CD14-positive monocyte (primary cell): ENCODE data around the gene INIP. TPM values are rescaled to one million over a fixed set of nuclear protein-coding genes. Genes with fewer than 3 reads are reported as not detected.

Experiments used
- DNase-seq, 3 donors: peaks; one replicate each; pipeline ENCODE4 v3.0.0-alpha.2; 2011 to 2022
- H2AFZ ChIP-seq: 2 replicates; pipeline ENCODE4 v1.6.0; 2012; ENCODE audit warnings: mild to moderate bottlenecking, low read depth, low read length, inconsistent platforms; ENCODE audit not compliant: insufficient read depth, poor library complexity, severe bottlenecking
- H3K27ac ChIP-seq, 2 donors: 1 replicate in 1 of 2; 2 replicates in 1 of 2; pipeline ENCODE4 v1.5.1; 2012 to 2013; ENCODE audit warnings: low read length in 2 of 2, control low read depth in 1 of 2, inconsistent platforms in 1 of 2, low read depth in 1 of 2, mild to moderate bottlenecking in 1 of 2
- H3K27me3 ChIP-seq, 2 donors: one replicate each; pipeline versions ENCODE4 v1.6.0 to v1.6.1; 2011 to 2013; ENCODE audit warnings: low read length in 2 of 2; ENCODE audit not compliant: control insufficient read depth in 2 of 2, insufficient read depth in 2 of 2
- H3K36me3 ChIP-seq, 2 donors: replicated peaks in 1 of 2; 1 replicate in 1 of 2; 2 replicates in 1 of 2; pipeline versions ENCODE4 v1.5.1 to v1.6.1; 2012 to 2013; ENCODE audit warnings: low read length in 2 of 2, control low read depth in 1 of 2, inconsistent platforms in 1 of 2, mild to moderate bottlenecking in 1 of 2; ENCODE audit not compliant: insufficient read depth in 2 of 2, control insufficient read depth in 1 of 2
- H3K4me1 ChIP-seq, 2 donors: 1 replicate in 1 of 2; 2 replicates in 1 of 2; pipeline versions ENCODE4 v1.5.1 to v1.6.1; 2012 to 2013; ENCODE audit warnings: low read length in 2 of 2, control low read depth in 1 of 2, inconsistent platforms in 1 of 2, mild to moderate bottlenecking in 1 of 2, moderate library complexity in 1 of 2; ENCODE audit not compliant: insufficient read depth in 2 of 2, control insufficient read depth in 1 of 2
- H3K4me2 ChIP-seq: replicated peaks from 2 replicates; pipeline ENCODE3; 2012; ENCODE audit warnings: low read length, moderate library complexity, mild to moderate bottlenecking; ENCODE audit not compliant: poor library complexity, severe bottlenecking; ENCODE audit errors: extremely low read depth
- H3K4me3 ChIP-seq, 3 experiments: fragments of 200-600 bp in 1 of 3; sonication (generic) in 1 of 3; replicated peaks in 1 of 3; 1 replicate in 2 of 3; 2 replicates in 1 of 3; pipeline ENCODE4 v1.5.1; 2011 to 2013; ENCODE audit warnings: low read length in 3 of 3, mild to moderate bottlenecking in 3 of 3, control low read depth in 2 of 3, low read depth in 2 of 3, inconsistent platforms in 1 of 3, moderate library complexity in 1 of 3
- H3K79me2 ChIP-seq: 2 replicates; pipeline ENCODE4 v1.6.0; 2012; ENCODE audit warnings: mild to moderate bottlenecking, control low read depth, inconsistent platforms, low read length, moderate library complexity; ENCODE audit not compliant: insufficient read depth
- H3K9ac ChIP-seq: 2 replicates; pipeline ENCODE4 v1.6.0; 2017; ENCODE audit warnings: low read length, mild to moderate bottlenecking; ENCODE audit not compliant: insufficient read depth, poor library complexity, severe bottlenecking
- H3K9me3 ChIP-seq, 2 donors: replicated peaks in 1 of 2; 1 replicate in 1 of 2; 2 replicates in 1 of 2; pipeline versions ENCODE4 v1.5.1 to v1.6.1; 2012 to 2013; ENCODE audit warnings: low read length in 2 of 2, control low read depth in 1 of 2; ENCODE audit not compliant: control insufficient read depth in 1 of 2, insufficient read depth in 1 of 2
- H4K20me1 ChIP-seq: 2 replicates; pipeline ENCODE4 v1.6.0; 2012; ENCODE audit warnings: mild to moderate bottlenecking, low read length, control low read depth, moderate library complexity; ENCODE audit not compliant: insufficient read depth
- H3K27ac Mint-ChIP-seq, 7 donors: one replicate each; pipeline ENCODE4 v1.8.0; 2020; ENCODE audit warnings: mild to moderate bottlenecking in 7 of 7, mixed read lengths in 7 of 7, moderate library complexity in 6 of 7, inconsistent platforms in 2 of 7
- H3K27me3 Mint-ChIP-seq, 3 donors: one replicate each; pipeline ENCODE4 v1.8.0; 2021 to 2022; ENCODE audit warnings: low read depth in 3 of 3, mild to moderate bottlenecking in 3 of 3, mixed read lengths in 3 of 3, moderate library complexity in 3 of 3, inconsistent platforms in 1 of 3
- H3K36me3 Mint-ChIP-seq, 2 donors: one replicate each; pipeline ENCODE4 v1.8.0; 2020; ENCODE audit warnings: mixed read lengths in 2 of 2, inconsistent platforms in 1 of 2, mild to moderate bottlenecking in 1 of 2
- H3K4me1 Mint-ChIP-seq: one replicate; pipeline ENCODE4 v1.8.0; 2020; ENCODE audit warnings: mild to moderate bottlenecking, mixed read lengths
- H3K4me3 Mint-ChIP-seq, 2 donors: one replicate each; pipeline ENCODE4 v1.8.0; 2020; ENCODE audit warnings: mild to moderate bottlenecking in 2 of 2, mixed read lengths in 2 of 2, moderate library complexity in 1 of 2
- H3K9me3 Mint-ChIP-seq, 7 donors: one replicate each; pipeline ENCODE4 v1.8.0; 2020 to 2022; ENCODE audit warnings: mixed read lengths in 7 of 7, mild to moderate bottlenecking in 6 of 7, moderate library complexity in 6 of 7, inconsistent platforms in 2 of 7
- CTCF ChIP-seq: fragments of 200-600 bp; IDR thresholded peaks from one replicate; pipeline ENCODE4 v1.8.0; 2022; ENCODE audit warnings: antibody characterized with exemption, mild to moderate bottlenecking
- WGBS: methylation state at CpG from one replicate; pipeline ENCODE4 v1.1.5; 2013; ENCODE audit warnings: missing lambda C conversion rate; ENCODE audit not compliant: insufficient coverage; 5-methylcytosine and 5-hydroxymethylcytosine counted together
- intact Hi-C, 2 donors: fragments of 100-400 bp; cut with micrococcal nuclease; formaldehyde crosslinking; loops; one replicate each; pipeline versions ENCODE4 v1.15.0 to v1.15.1; 2023
- polyA plus RNA-seq, 3 donors: library from polyadenylated mRNA; depleted of rRNA in 1 of 3; unstranded in 2 of 3; stranded (reverse) in 1 of 3; fragments of 300-500 nt in 2 of 3; fragments of >200 nt in 1 of 3; fragmentation: Illumina TruSeq in 2 of 3; gene quantifications; 1 replicate in 2 of 3; 2 replicates in 1 of 3; pipeline ENCODE4 v1.2.3, GENCODE V29; 2012 to 2021

INIP gene
- polyA plus RNA-seq, 3 donors: 10.7 to 53.0 (median 49.0) TPM

GRCh38 chr9:112744177-112744576 is 26.3 kb upstream of the INIP start:
- Histone ChIP-seq H3K9ac (no peak overlapping the region), H3K4me2 (no peak overlapping the region), H3K27ac (no peak overlapping the region), H3K4me3 (no peak overlapping the region), H3K27me3 (peaks cover 3 to 8% of the 10 kb centered on the region in 2 donors), H3K9me3 (no peaks in the 10 kb centered on the region), H2AFZ (no peak overlapping the region), H3K4me1 (peaks cover 8 to 15% of the 10 kb centered on the region in 2 donors), H3K79me2 (no peaks in the 10 kb centered on the region), H4K20me1 (no peaks in the 10 kb centered on the region), H3K36me3 (no peaks in the 10 kb centered on the region)
- no peak overlapping the region for H3K4me3 Mint-ChIP-seq
- H3K4me1 Mint-ChIP-seq: peaks cover 27% of the 10 kb centered on the region
- H3K27me3 Mint-ChIP-seq: peaks cover 3 to 20% (median 10%) of the 10 kb centered on the region in 3 donors
- WGBS: 50% methylated on average over 2 of the region's 4 CpGs
- no peak for DNase-seq
- intact Hi-C loops: no loop called here
- H3K27ac Mint-ChIP-seq: no peak overlapping the region
- TF ChIP-seq CTCF: no peak
- peaks cover 0 to 6% (median 0%) of the 10 kb centered on the region in 7 donors for H3K9me3 Mint-ChIP-seq
- H3K36me3 Mint-ChIP-seq: peaks cover 2% of the 10 kb centered on the region in 2 donors

GRCh38 chr9:112743216-112743836 is 25.4 kb upstream of the INIP start:
- Histone ChIP-seq H4K20me1 (no peaks in the 10 kb centered on the region), H3K27me3 (peaks cover 3 to 8% of the 10 kb centered on the region in 2 donors), H3K27ac (no peak overlapping the region), H3K79me2 (no peaks in the 10 kb centered on the region), H3K9me3 (no peaks in the 10 kb centered on the region), H3K4me1 (peaks cover 4 to 7% of the 10 kb centered on the region in 2 donors), H2AFZ (no peak overlapping the region), H3K4me2 (no peak overlapping the region), H3K9ac (no peak overlapping the region), H3K36me3 (no peaks in the 10 kb centered on the region), H3K4me3 (no peak overlapping the region)
- Mint-ChIP-seq H3K36me3 (peaks cover 2% of the 10 kb centered on the region in 2 donors), H3K9me3 (peaks cover 0 to 6% (median 0%) of the 10 kb centered on the region in 7 donors), H3K4me3 (no peak overlapping the region), H3K27me3 (peaks cover 3 to 20% (median 10%) of the 10 kb centered on the region in 3 donors), H3K4me1 (peaks cover 23% of the 10 kb centered on the region), H3K27ac (no peak overlapping the region)
- intact Hi-C loops: no loop called here
- no peak for TF ChIP-seq CTCF
- DNase-seq: no peak
- WGBS: no CpG with 5 or more reads among the region's 3 CpGs
